WTC11 (cell line): ENCODE results near the gene ENAH. TPM values are rescaled to one million over a fixed set of nuclear protein-coding genes. Genes with fewer than 3 reads are reported as not detected.
A peak's percentile ranks its signal among the peaks of the same experiment; 100 is the strongest.

Source experiments
- ATAC-seq: fragments of 200-7000 bp; cut with Tn5 transposase; 2 replicates; pipeline ENCODE4 v1.10.0; 2021; ENCODE audit warnings: mild to moderate bottlenecking, moderate library complexity
- CTCF ChIA-PET: fragments of 300-600 bp; sonication (Branson Sonifier 250); formaldehyde crosslinking; loops from one replicate; lab custom pipeline; 2021; ENCODE audit warnings: antibody characterized with exemption; lab: Charles Lee
- POLR2A ChIA-PET: fragments of 350-600 bp; sonication (Branson Sonifier 250); formaldehyde crosslinking; loops from one replicate; lab custom pipeline; 2021; ENCODE audit warnings: antibody characterized with exemption; lab: Charles Lee
- DNase-seq: peaks from one replicate; pipeline ENCODE4 v3.0.0; 2021; ENCODE audit warnings: low spot score
- H3K27ac Mint-ChIP-seq: 2 replicates; pipeline ENCODE4 v1.8.0; 2021; ENCODE audit warnings: mixed read lengths
- H3K27me3 Mint-ChIP-seq: 2 replicates; pipeline ENCODE4 v1.8.0; 2021; ENCODE audit warnings: low read depth, mild to moderate bottlenecking, moderate library complexity, mixed read lengths
- H3K36me3 Mint-ChIP-seq: 2 replicates; pipeline ENCODE4 v1.8.0; 2021; ENCODE audit warnings: mixed read lengths
- H3K4me1 Mint-ChIP-seq: 2 replicates; pipeline ENCODE4 v1.8.0; 2022; ENCODE audit warnings: mixed read lengths
- H3K4me3 Mint-ChIP-seq: 2 replicates; pipeline ENCODE4 v1.8.0; 2021; ENCODE audit warnings: mild to moderate bottlenecking, moderate library complexity, mixed read lengths
- H3K9me3 Mint-ChIP-seq: 2 replicates; pipeline ENCODE4 v1.8.0; 2021; ENCODE audit warnings: mixed read lengths
- ATF3 ChIP-seq: sonication (generic); formaldehyde crosslinking; conservative IDR thresholded peaks from 2 replicates; pipeline ENCODE4 v1.8.1; 2022; ENCODE audit warnings: mild to moderate bottlenecking, missing genetic modification reagents
- CREB1 ChIP-seq: sonication (generic); formaldehyde crosslinking; IDR thresholded peaks from 2 replicates; pipeline ENCODE4 v1.8.0; 2023; ENCODE audit warnings: mild to moderate bottlenecking, missing genetic modification reagents
- E2F1 ChIP-seq: sonication (generic); formaldehyde crosslinking; IDR thresholded peaks from 2 replicates; pipeline ENCODE4 v1.8.0; 2022; ENCODE audit warnings: mild to moderate bottlenecking, missing genetic modification reagents
- E2F4 ChIP-seq: sonication (generic); formaldehyde crosslinking; IDR thresholded peaks from 2 replicates; pipeline ENCODE4 v1.8.1; 2022; ENCODE audit warnings: low read depth, mild to moderate bottlenecking, moderate library complexity, missing genetic modification reagents, borderline replicate concordance
- FOXK1 ChIP-seq: sonication (generic); formaldehyde crosslinking; IDR thresholded peaks from 2 replicates; pipeline ENCODE4 v1.8.0; 2022; ENCODE audit warnings: mild to moderate bottlenecking, moderate library complexity, missing genetic modification reagents
- FOXP4 ChIP-seq: sonication (generic); formaldehyde crosslinking; IDR thresholded peaks from 2 replicates; pipeline ENCODE4 v1.8.0; 2022; ENCODE audit warnings: mild to moderate bottlenecking, missing genetic modification reagents
- HMGA2 ChIP-seq: fragments of 250-450 bp; sonication (Bioruptor Pico); IDR thresholded peaks from 2 replicates; pipeline ENCODE4 v1.4.0; 2021; ENCODE audit warnings: mild to moderate bottlenecking, moderate library complexity
- MYBL2 ChIP-seq: sonication (generic); formaldehyde crosslinking; IDR thresholded peaks from 2 replicates; pipeline ENCODE4 v1.8.1; 2023; ENCODE audit warnings: mild to moderate bottlenecking, moderate library complexity, missing genetic modification reagents
- NFE2L1 ChIP-seq: sonication (generic); formaldehyde crosslinking; IDR thresholded peaks from 2 replicates; pipeline ENCODE4 v1.8.1; 2023; ENCODE audit warnings: missing genetic modification reagents
- PREB ChIP-seq: sonication (generic); formaldehyde crosslinking; IDR thresholded peaks from 2 replicates; pipeline ENCODE4 v1.8.1; 2022; ENCODE audit warnings: mild to moderate bottlenecking, missing genetic modification reagents, moderate library complexity, borderline replicate concordance
- RELA ChIP-seq: sonication (generic); formaldehyde crosslinking; IDR thresholded peaks from 2 replicates; pipeline ENCODE4 v1.8.1; 2022; ENCODE audit warnings: missing genetic modification reagents, mild to moderate bottlenecking, borderline replicate concordance
- TCF7 ChIP-seq: sonication (generic); formaldehyde crosslinking; IDR thresholded peaks from 2 replicates; pipeline ENCODE4 v1.8.0; 2022; ENCODE audit warnings: mild to moderate bottlenecking, low read depth, missing genetic modification reagents, moderate library complexity
- TEAD1 ChIP-seq: sonication (generic); formaldehyde crosslinking; IDR thresholded peaks from 2 replicates; pipeline ENCODE4 v1.8.0; 2022; ENCODE audit warnings: mild to moderate bottlenecking, missing genetic modification reagents
- ZBTB21 ChIP-seq: sonication (generic); formaldehyde crosslinking; IDR thresholded peaks from 2 replicates; pipeline ENCODE4 v1.8.1; 2023; ENCODE audit warnings: mild to moderate bottlenecking, missing genetic modification reagents, borderline replicate concordance
- ZBTB43 ChIP-seq: sonication (generic); formaldehyde crosslinking; IDR thresholded peaks from 2 replicates; pipeline ENCODE4 v1.8.1; 2023; ENCODE audit warnings: mild to moderate bottlenecking, missing genetic modification reagents
- ZMAT4 ChIP-seq: fragments of 250-450 bp; sonication (Bioruptor Pico); IDR thresholded peaks from 2 replicates; pipeline ENCODE4 v1.9.0; 2021; ENCODE audit warnings: mild to moderate bottlenecking
- ZNF281 ChIP-seq: sonication (generic); formaldehyde crosslinking; IDR thresholded peaks from 2 replicates; pipeline ENCODE4 v1.8.0; 2023; ENCODE audit warnings: mild to moderate bottlenecking, missing genetic modification reagents
- ZNF317 ChIP-seq: sonication (generic); formaldehyde crosslinking; IDR thresholded peaks from 2 replicates; pipeline ENCODE4 v1.8.1; 2023; ENCODE audit warnings: low read depth, mild to moderate bottlenecking, moderate library complexity, missing genetic modification reagents, borderline replicate concordance
- ZNF396 ChIP-seq: fragments of 250-450 bp; sonication (Bioruptor Pico); IDR thresholded peaks from 2 replicates; pipeline ENCODE4 v1.8.0; 2021; ENCODE audit warnings: mild to moderate bottlenecking, moderate library complexity, borderline replicate concordance
- ZNF512 ChIP-seq: sonication (generic); formaldehyde crosslinking; IDR thresholded peaks from 2 replicates; pipeline ENCODE4 v1.8.1; 2022; ENCODE audit warnings: missing genetic modification reagents, borderline replicate concordance
- total RNA-seq: library from RNA; stranded (reverse); gene quantifications from 3 replicates; pipeline ENCODE4 v1.2.3, GENCODE V29; 2021

The ENAH gene
- total RNA-seq, 1 experiment from 2014 or later, result 227 TPM

GRCh38 chr1:225498549-225499136, 154.3 kb downstream of the ENAH start:
- H3K27ac Mint-ChIP-seq, result peak overlapping the region; percentile 78; the same call in 1 of the 2 replicates
- POLR2A ChIA-PET, result no interaction called here
- H3K4me1 Mint-ChIP-seq, result peaks cover 21% of the 10 kb centered on the region
- peaks cover 37% of the 10 kb centered on the region for H3K36me3 Mint-ChIP-seq
- TF ChIP-seq RELA (CRISPR knock-in tag) (no peak), NFE2L1 (CRISPR knock-in tag) (no peak), TCF7 (CRISPR knock-in tag) (no peak), ATF3 (no peak), ZNF317 (CRISPR knock-in tag) (no peak), CREB1 (no peak), ZNF396 (CRISPR knock-in tag) (no peak), ZBTB43 (CRISPR knock-in tag) (no peak), TEAD1 (CRISPR knock-in tag) (no peak), FOXK1 (CRISPR knock-in tag) (no peak), PREB (CRISPR knock-in tag) (no peak)
- CTCF ChIA-PET, result interaction anchor here (0.8 to 2.5 kb wide), 2 partner anchors 18 to 24 kb away, joined by 3 to 8 read pairs; no protein-coding TSS in a partner anchor
- H3K27me3 Mint-ChIP-seq, result no peaks in the 10 kb centered on the region
- H3K9me3 Mint-ChIP-seq, result no peaks in the 10 kb centered on the region
- ATAC-seq (no peak), DNase-seq (no peak)
- no peak overlapping the region for H3K4me3 Mint-ChIP-seq

- Mint-ChIP-seq H3K4me1 (peaks cover 6% of the 10 kb centered on the region; the same call in 1 of the 2 replicates), H3K4me3 (no peak overlapping the region), H3K9me3 (no peaks in the 10 kb centered on the region), H3K27ac (no peak overlapping the region), H3K27me3 (no peaks in the 10 kb centered on the region), H3K36me3 (peaks cover 27% of the 10 kb centered on the region)
- ATAC-seq, result no peak
- POLR2A ChIA-PET, result no interaction called here
- CTCF ChIA-PET, result no interaction called here
- DNase-seq, result no peak
- TF ChIP-seq FOXP4 (CRISPR knock-in tag) (no peak), MYBL2 (CRISPR knock-in tag) (no peak), ZMAT4 (CRISPR knock-in tag) (no peak), ZNF281 (no peak), E2F1 (CRISPR knock-in tag) (no peak), HMGA2 (no peak), ZNF512 (CRISPR knock-in tag) (no peak), ZBTB21 (CRISPR knock-in tag) (no peak), E2F4 (CRISPR knock-in tag) (no peak)
Observed at GRCh38 chr1:225494789-225495359, 158.0 kb downstream of the ENAH start.
